Activated gamma-delta T cell treated with anti-CD3 and anti-CD28 coated beads, Interleukin-2, amount 50 U/mL, for 16 hours (primary cell): ENCODE data around the gene MOB3A.

Experiments
- DNase-seq: peaks from one replicate; pipeline ENCODE4 v3.0.0-alpha.2; 2020; ENCODE audit warnings: low read depth

Gene MOB3A

GRCh38 chr19:2033115-2033824 is 62.9 kb downstream of the MOB3A start:
- DNase-seq, result no peak

- DNase-seq, result no peak
Observed at GRCh38 chr19:2032296-2032941, 63.7 kb downstream of the MOB3A start.

GRCh38 chr19:2027361-2027760 is 68.8 kb downstream of the MOB3A start:
- DNase-seq, result no peak

- DNase-seq, result no peak
Observed at GRCh38 chr19:2026770-2027169, 69.4 kb downstream of the MOB3A start.

- DNase-seq, result no peak
Observed at GRCh38 chr19:2022289-2022688, 73.8 kb downstream of the MOB3A start.

- DNase-seq, result no peak
Observed at GRCh38 chr19:2021453-2022140, 74.5 kb downstream of the MOB3A start.
